ENCODE measurements around the gene KCNE1.

DNA sequence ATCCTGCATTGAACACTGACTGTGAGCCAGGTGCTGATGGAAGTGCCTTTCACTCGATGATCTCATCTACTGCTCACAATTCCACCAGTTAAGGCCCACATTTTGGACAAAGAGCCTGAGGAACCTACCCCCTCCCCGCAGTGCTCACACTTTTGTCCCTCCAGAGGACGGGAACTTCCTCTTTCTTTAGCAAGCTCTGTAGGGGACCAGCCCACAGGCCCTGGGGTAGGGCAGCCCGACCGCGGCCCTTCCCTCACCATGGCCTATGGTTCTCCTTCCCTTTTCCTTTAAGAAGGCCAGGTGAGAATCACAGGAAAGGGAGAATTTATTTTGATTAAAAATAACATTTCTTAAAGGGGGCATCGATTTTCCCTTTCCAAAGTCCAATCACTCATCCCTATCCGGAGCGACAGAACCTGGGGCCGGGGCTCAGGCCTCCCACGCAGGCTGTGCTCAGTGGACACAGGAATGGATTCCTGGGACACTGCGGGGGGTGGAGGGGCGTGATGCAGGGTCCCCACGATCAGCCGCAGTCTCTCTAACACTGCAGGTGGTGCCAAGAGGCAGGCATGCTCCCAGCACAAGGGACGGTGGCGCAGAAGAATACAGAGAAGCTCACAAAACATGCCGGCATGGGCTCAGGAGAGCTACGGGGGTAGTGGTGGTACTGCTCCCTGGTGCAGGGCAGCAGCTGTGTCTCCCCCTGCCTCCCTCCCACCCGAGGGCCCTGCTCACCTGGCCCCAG, 8.9 kb upstream of the KCNE1 start:
- no peak for TF ChIP-seq POLR2AphosphoS5 (IDR thresholded peaks at IDR 0.05; ENCODE audit: borderline replicate concordance, low read depth, low read length)
- no peak for TF ChIP-seq EZH2 (IDR thresholded peaks at IDR 0.05)

All from SK-N-MC (cell line).